ENCODE measurements around the gene PUM2. TPM values are rescaled to one million over a fixed set of nuclear protein-coding genes. Genes with fewer than 3 reads are reported as not detected.
A peak's percentile ranks its signal among the peaks of the same experiment; 100 is the strongest.

PUM2 gene
- total and polyA plus RNA-seq, 5 donors, result 27.5 to 84.5 (median 79.8) TPM

DNA sequence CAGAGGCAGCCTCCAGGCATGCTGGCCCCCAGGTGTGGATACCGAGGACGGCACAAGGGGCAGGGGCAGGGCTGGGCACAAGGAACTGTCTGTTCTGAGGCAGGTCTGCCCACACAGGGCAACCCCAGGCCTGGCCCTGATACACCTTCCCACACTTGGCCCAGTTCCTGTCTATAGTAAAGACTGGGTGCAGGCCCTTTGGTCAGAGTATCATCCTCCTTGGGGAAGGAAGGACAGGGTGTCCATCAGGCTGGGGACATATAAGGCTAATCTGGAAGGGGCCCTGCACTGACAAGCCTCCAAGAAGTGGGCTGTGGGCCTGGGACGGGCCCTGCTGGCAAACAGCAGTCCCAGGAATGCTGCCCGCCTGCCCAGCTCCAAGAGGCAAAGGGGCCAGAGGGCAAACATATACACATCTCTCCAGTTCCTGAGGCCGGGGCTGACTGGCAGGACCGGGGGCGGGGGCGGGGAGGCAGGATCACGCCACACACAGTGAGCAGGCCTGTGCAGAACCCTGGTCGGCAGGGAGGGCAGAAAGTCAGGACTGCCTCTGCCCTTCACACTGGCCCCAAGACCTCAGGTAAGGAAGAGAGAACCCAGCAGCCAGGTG is 144.6 kb downstream of the PUM2 start:
- WGBS, result 86% methylated on average over 10 of the region's 10 CpGs
- intact Hi-C loops (cut with DNase I), result no loop called here
- H3K4me1 ChIP-seq (ENCODE audit: control insufficient read depth, insufficient read depth, low read length), result no peaks in the 10 kb centered on the region
- H3K27me3 ChIP-seq (ENCODE audit: control insufficient read depth, insufficient read depth), result no peaks in the 10 kb centered on the region
- ATAC-seq, result no peak
- H3K27ac ChIP-seq (ENCODE audit: low read length), result no peak overlapping the region
- DNase-seq, result peak in 2 of 3 donors; percentile 8 to 37
- H3K9me3 ChIP-seq (ENCODE audit: control insufficient read depth, low read length), result no peaks in the 10 kb centered on the region
- no peak overlapping the region for H3K4me3 ChIP-seq (ENCODE audit: low read length)

DNA sequence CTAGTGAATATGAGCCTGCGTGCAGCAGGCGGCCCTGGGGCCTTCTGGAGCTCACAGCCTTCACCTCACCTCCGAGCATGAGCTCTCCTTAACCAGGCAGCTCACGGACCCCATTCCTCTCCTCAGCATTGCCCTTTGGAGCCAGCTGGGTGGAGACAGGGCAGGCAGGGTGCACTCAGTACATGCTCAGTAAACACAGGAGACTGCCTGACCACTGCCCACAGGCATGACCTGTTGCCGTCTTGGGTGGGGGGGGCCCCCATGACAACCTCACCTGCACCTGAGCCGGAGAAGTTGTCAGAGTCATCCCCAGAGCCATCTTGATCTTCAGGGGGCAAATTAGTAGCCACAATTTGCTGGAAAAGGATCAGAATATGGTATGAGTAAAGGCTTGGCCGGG is 145.6 kb downstream of the PUM2 start:
- Histone ChIP-seq H3K4me3 (ENCODE audit: low read length) (no peak overlapping the region), H3K27me3 (ENCODE audit: control insufficient read depth, insufficient read depth) (no peaks in the 10 kb centered on the region), H3K4me1 (ENCODE audit: control insufficient read depth, insufficient read depth, low read length) (no peaks in the 10 kb centered on the region), H3K9me3 (ENCODE audit: control insufficient read depth, low read length) (no peaks in the 10 kb centered on the region), H3K27ac (ENCODE audit: low read length) (no peak overlapping the region)
- WGBS, result 95% methylated on average over 7 of the region's 7 CpGs
- intact Hi-C loops (cut with DNase I), result no loop called here
- ATAC-seq (no peak), DNase-seq (peak in 2 of 3 donors; percentile 10 to 12)

DNA sequence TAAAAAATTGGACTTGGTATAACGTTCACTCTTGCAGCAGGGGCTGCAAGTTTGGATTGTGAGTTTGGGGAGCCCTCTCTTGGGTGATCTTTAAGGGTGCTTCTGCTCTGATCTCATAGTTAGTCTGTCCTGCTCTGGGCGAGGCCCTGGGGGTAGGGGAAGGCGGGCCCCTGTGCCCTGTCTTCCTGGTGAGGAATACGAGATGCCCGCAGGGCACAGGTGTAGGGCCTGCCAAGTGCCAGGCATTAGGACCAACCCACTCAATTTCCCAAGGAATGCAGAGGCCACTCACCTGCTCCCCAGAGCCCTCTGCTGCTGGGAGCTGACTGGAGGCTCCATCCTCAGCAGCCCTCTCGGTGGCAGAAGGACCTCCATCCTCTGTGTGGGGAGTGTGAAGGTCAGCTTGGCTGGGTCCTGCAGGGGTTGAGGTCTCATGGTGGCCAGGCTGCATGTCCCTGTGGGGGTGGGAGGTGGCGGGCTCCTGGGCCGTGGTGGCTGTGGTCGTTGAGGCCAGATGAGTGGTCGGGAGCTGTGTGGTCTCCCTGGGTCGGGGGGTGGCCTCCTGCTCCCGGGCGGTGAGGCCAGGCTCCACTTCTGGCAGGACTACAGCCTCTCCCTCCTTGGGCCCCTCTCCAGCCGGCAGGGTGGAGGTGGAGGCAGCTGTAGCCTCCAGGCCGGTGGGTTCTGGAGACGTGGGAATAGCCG is 147.0 kb downstream of the PUM2 start:
- no peaks in the 10 kb centered on the region for H3K4me1 ChIP-seq (ENCODE audit: control insufficient read depth, insufficient read depth, low read length)
- ATAC-seq (no peak), DNase-seq (peak in 2 of 3 donors; percentile 30 to 48)
- no peaks in the 10 kb centered on the region for H3K27me3 ChIP-seq (ENCODE audit: control insufficient read depth, insufficient read depth)
- 86% methylated on average over 17 of the region's 17 CpGs for WGBS
- no peak overlapping the region for H3K27ac ChIP-seq (ENCODE audit: low read length)
- H3K4me3 ChIP-seq (ENCODE audit: low read length), result no peak overlapping the region
- H3K9me3 ChIP-seq (ENCODE audit: control insufficient read depth, low read length), result no peaks in the 10 kb centered on the region
- intact Hi-C loops (cut with DNase I), result no loop called here

DNA sequence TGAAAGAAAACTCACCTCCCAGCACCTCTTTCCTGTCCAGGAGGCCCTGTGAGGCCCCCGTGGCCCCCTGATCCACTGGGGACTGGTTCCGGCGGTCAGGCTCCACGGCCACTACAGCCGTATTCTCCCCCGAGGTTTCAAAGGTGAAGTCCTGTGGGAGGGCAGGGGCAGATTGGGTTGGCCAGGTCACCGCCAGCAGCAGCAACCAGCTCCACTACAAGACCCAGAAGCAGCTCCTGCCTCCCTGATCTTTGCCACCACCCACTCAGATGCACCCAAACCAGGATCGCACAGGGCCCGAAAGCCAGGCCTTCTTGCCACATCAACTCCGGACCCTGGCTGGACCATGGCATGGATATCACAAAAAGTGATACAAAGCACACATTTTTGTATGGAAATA is 147.6 kb downstream of the PUM2 start:
- Histone ChIP-seq H3K4me3 (ENCODE audit: low read length) (no peak overlapping the region), H3K27ac (ENCODE audit: low read length) (no peak overlapping the region), H3K4me1 (ENCODE audit: control insufficient read depth, insufficient read depth, low read length) (no peaks in the 10 kb centered on the region), H3K9me3 (ENCODE audit: control insufficient read depth, low read length) (no peaks in the 10 kb centered on the region), H3K27me3 (ENCODE audit: control insufficient read depth, insufficient read depth) (no peaks in the 10 kb centered on the region)
- ATAC-seq (no peak), DNase-seq (peak in 2 of 3 donors; percentile 20 to 46)
- WGBS, result 95% methylated on average over 10 of the region's 10 CpGs
- intact Hi-C loops (cut with DNase I), result no loop called here

DNA sequence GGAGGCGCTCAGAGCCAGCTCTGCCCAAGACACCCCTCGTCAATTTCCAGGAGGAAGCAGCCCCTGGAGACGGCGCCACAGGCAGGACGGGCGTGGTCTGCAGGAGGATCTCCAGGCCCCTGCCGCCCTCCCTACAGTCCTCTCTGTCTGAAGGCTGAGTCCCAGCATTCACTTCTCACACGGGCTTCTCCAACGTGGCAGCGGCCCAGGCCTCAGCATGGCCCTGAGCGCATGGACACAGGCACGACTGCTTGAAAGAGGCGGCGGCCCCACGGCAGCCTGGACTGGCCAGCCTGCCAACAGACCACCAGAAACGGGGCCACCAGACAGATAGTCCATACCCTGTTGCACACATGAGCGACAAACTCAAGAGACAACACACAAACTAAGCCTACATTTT is 149.0 kb downstream of the PUM2 start:
- Histone ChIP-seq H3K27me3 (ENCODE audit: control insufficient read depth, insufficient read depth) (no peaks in the 10 kb centered on the region), H3K4me1 (ENCODE audit: control insufficient read depth, insufficient read depth, low read length) (no peaks in the 10 kb centered on the region), H3K4me3 (ENCODE audit: low read length) (no peak overlapping the region), H3K27ac (ENCODE audit: low read length) (no peak overlapping the region), H3K9me3 (ENCODE audit: control insufficient read depth, low read length) (no peaks in the 10 kb centered on the region)
- intact Hi-C loops (cut with DNase I), result no loop called here
- 88% methylated on average over 17 of the region's 17 CpGs for WGBS
- peak in 2 of 3 donors; percentile 12 to 28 for DNase-seq
- no peak for ATAC-seq

DNA sequence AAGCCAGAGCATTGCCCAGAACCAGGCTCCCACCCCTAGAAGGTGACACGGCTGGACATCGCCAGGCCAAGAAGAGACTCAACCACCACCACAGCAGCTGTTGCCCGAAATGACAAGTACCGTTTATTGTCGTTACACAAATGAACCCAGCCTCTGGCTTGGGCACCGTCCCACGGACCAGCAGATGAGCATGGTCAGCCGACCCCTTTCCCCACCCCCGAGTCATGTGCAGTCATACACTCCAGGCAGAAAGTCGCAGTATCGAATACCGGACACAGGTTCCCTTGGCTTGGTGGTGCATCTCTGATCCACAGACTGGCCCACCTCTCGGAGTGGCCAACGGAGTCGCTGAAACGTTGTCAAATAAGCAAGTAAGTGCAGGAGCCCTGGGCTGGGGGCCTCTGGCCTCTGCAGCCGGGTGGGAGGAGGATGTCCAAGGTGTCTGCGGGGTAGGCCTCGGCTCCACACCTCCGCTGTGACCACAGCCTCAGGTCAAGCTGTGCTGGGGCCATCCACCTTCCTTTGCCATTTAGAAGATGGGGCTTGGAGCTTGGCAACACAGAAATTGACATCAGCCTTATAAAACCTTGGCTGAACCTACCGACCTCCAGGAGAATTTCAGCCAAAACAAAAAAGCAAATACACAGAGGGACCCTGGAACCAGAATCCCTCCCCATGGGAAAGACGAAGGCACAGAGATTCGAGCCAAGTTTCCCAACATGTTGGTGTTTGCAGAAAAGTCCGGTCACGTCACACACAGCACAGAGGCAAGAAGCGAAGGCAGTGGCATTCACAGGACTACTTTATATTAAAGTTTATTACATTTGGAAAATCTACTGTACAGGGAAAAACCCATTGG is 149.7 kb downstream of the PUM2 start:
- Histone ChIP-seq H3K4me1 (ENCODE audit: control insufficient read depth, insufficient read depth, low read length) (no peaks in the 10 kb centered on the region), H3K9me3 (ENCODE audit: control insufficient read depth, low read length) (no peaks in the 10 kb centered on the region), H3K27me3 (ENCODE audit: control insufficient read depth, insufficient read depth) (no peaks in the 10 kb centered on the region), H3K27ac (ENCODE audit: low read length) (no peak overlapping the region), H3K4me3 (ENCODE audit: low read length) (no peak overlapping the region)
- 93% methylated on average over 26 of the region's 26 CpGs for WGBS
- DNase-seq (peak in 2 of 3 donors; percentile 30 to 34), ATAC-seq (no peak)
- intact Hi-C loops (cut with DNase I), result no loop called here

DNA sequence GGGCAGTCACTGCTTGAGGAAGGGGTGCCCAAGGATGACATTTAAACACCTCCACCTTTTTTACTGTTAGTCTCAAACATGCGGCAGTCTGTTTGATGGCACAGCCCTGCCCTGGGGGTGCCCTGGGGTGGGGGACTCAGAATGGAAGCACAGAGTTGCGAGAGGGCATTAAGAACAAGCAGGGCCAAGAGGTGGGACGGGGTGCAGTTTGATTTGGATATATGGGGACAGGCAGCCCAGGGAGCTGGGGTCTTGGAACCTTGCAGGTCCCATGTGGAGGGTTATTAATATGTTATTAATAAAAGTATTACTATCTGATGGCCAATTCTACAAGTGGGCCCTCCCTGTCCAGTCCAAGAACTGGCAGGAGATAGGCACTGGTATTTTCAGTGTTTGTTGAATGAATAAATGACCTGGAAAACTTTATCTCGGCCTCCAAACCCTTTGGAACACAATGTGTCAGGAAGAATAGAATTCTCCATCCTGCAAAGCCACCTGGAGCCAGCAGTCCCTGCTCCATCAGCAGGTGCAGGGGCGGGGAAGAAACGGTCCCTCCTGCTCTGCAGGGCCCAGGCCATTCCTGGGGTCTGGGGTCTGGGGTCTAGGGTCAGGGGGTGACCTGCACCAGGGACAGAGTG is 150.9 kb downstream of the PUM2 start:
- H3K27ac ChIP-seq (ENCODE audit: low read length), result no peak overlapping the region
- H3K27me3 ChIP-seq (ENCODE audit: control insufficient read depth, insufficient read depth), result no peaks in the 10 kb centered on the region
- DNase-seq (peak in 2 of 3 donors; percentile 3 to 7), ATAC-seq (no peak)
- whole genome bisulfite sequencing, result 92% methylated on average over 6 of the region's 6 CpGs
- no peak overlapping the region for H3K4me3 ChIP-seq (ENCODE audit: low read length)
- H3K4me1 ChIP-seq (ENCODE audit: control insufficient read depth, insufficient read depth, low read length), result no peaks in the 10 kb centered on the region
- intact Hi-C loops (cut with DNase I), result no loop called here
- no peaks in the 10 kb centered on the region for H3K9me3 ChIP-seq (ENCODE audit: control insufficient read depth, low read length)

DNA sequence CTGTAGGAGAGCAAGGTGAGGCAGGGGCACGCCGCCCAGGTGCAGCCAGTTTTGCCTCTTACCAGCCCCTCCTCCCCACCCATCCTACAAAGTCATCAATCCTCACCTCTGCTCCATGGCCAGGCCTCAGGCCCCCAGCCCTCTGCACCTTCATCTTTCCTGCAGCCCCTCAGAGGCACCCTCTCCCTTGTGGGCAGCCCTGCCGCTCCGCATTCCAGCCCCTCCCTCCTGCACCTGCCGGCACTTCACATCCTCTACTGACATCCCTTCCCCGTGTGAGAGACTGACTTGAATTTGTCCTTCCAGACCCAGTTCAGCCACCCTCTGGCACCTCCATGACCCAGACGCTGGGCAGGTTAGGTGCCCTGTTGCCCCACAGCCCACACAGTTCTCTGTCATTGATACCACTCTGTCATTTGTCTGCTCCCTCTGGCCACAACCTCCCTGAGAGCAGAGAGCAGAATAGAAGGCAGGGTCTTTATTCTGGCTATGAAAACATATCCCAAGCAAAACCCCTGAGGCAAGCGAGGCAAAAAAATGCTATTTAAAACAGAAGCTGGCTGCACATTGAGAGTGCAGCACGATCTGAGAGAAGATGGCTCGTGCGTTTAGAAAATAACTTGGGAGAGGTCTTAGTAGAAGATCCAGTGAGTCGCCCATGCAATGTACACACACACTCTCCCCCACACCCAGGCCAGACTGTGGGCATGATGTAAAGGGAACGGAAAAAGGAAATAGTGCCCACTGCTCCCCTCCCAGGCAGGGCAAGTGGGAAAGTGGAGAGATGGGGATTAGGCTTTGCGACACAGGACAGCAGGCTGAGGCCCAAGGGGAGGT is 151.6 kb downstream of the PUM2 start:
- no peaks in the 10 kb centered on the region for H3K4me1 ChIP-seq (ENCODE audit: control insufficient read depth, insufficient read depth, low read length)
- no peak overlapping the region for H3K4me3 ChIP-seq (ENCODE audit: low read length)
- ATAC-seq (no peak), DNase-seq (peak in 2 of 3 donors; percentile 36 to 43)
- WGBS, result 74% methylated on average over 14 of the region's 14 CpGs
- intact Hi-C loops (cut with DNase I), result no loop called here
- H3K27ac ChIP-seq (ENCODE audit: low read length), result no peak overlapping the region
- no peaks in the 10 kb centered on the region for H3K9me3 ChIP-seq (ENCODE audit: control insufficient read depth, low read length)
- H3K27me3 ChIP-seq (ENCODE audit: control insufficient read depth, insufficient read depth), result no peaks in the 10 kb centered on the region
